H54 (cell line): ENCODE data around the gene MBP.

Experiments used
- DNase-seq: peaks from one replicate; pipeline ENCODE4 v3.0.0; 2011; ENCODE audit warnings: low spot score, mixed read lengths; ENCODE audit not compliant: insufficient read length
- FAIRE-seq: peaks from 3 replicates; lab custom pipeline; 2011; peaks lifted over from hg19 to GRCh38; lab: Jason Lieb, UNC
- POLR2A ChIP-seq: IDR thresholded peaks from 2 replicates; pipeline ENCODE4 v1.6.1; 2011; ENCODE audit warnings: low read depth, mild to moderate bottlenecking, low read length

Gene MBP

GRCh38 chr18:77052297-77052982 lies 80.1 kb downstream of the MBP start:
- DNase-seq (no peak), FAIRE-seq (no peak)
- TF ChIP-seq POLR2A, result no peak

GRCh38 chr18:77051581-77052296 lies 80.8 kb downstream of the MBP start:
- no peak for FAIRE-seq
- TF ChIP-seq POLR2A, result no peak

DNA sequence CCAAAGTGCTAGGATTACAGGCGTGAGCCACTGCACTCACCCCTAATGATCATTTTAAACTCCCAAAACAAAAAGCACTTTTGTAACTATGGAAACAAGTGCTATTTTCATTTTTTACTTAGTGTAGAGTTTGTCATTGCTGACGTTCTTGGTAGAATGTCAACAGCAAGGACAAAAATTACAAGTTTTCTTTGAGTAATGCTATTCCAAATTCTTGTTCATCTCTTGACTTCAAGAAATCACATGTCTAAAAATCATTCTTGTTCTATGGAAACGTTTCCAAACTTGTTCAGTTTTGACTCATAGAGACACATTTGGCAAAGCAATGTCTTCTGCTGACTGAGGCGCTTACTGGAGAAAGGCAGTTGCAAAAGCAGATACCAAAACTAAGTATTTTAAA lies 82.6 kb downstream of the MBP start:
- TF ChIP-seq POLR2A, result no peak
- DNase-seq (no peak), FAIRE-seq (no peak)

More at GRCh38 chr18:77051581-77052296, 80.8 kb downstream of the MBP start:
- DNase-seq, result no peak

- no peak for FAIRE-seq
Measured at GRCh38 chr18:77047803-77048419, 84.7 kb downstream of the MBP start.

GRCh38 chr18:77046994-77047393 lies 85.6 kb downstream of the MBP start:
- no peak for FAIRE-seq
- DNase-seq, result no peak
- TF ChIP-seq POLR2A, result no peak

More at GRCh38 chr18:77047803-77048419, 84.7 kb downstream of the MBP start:
- TF ChIP-seq POLR2A, result no peak
- no peak for DNase-seq

- no peak for DNase-seq
- no peak for TF ChIP-seq POLR2A
- no peak for FAIRE-seq
Measured at GRCh38 chr18:77046409-77046808, 86.2 kb downstream of the MBP start.

DNA sequence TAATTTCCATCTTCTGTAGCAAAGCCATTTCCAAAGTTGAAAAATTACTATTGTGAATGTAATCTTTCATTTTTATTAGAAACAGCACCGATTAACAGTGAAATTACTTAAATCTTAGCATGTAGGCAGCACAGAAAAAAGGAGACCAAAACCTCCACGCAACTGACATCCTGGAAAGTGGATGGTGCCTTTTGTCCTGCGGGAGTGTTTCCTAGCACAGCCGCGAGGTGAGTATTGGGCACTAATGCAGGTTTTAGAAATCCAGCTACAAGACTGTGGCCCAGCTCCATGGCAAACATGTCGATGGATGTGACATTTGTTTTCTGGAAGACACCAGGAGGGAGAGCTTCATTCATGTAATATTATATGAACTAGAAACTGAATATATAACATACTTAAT lies 86.9 kb downstream of the MBP start:
- DNase-seq, result no peak
- no peak for TF ChIP-seq POLR2A
- no peak for FAIRE-seq

- no peak for TF ChIP-seq POLR2A
- no peak for DNase-seq
- FAIRE-seq, result no peak
Measured at GRCh38 chr18:77044866-77045664, 87.5 kb downstream of the MBP start.

GRCh38 chr18:77043541-77044280 lies 88.9 kb downstream of the MBP start:
- TF ChIP-seq POLR2A, result no peak
- FAIRE-seq (no peak), DNase-seq (no peak)

GRCh38 chr18:77042583-77042982 lies 90.0 kb downstream of the MBP start:
- no peak for FAIRE-seq
- no peak for TF ChIP-seq POLR2A
- DNase-seq, result no peak

DNA sequence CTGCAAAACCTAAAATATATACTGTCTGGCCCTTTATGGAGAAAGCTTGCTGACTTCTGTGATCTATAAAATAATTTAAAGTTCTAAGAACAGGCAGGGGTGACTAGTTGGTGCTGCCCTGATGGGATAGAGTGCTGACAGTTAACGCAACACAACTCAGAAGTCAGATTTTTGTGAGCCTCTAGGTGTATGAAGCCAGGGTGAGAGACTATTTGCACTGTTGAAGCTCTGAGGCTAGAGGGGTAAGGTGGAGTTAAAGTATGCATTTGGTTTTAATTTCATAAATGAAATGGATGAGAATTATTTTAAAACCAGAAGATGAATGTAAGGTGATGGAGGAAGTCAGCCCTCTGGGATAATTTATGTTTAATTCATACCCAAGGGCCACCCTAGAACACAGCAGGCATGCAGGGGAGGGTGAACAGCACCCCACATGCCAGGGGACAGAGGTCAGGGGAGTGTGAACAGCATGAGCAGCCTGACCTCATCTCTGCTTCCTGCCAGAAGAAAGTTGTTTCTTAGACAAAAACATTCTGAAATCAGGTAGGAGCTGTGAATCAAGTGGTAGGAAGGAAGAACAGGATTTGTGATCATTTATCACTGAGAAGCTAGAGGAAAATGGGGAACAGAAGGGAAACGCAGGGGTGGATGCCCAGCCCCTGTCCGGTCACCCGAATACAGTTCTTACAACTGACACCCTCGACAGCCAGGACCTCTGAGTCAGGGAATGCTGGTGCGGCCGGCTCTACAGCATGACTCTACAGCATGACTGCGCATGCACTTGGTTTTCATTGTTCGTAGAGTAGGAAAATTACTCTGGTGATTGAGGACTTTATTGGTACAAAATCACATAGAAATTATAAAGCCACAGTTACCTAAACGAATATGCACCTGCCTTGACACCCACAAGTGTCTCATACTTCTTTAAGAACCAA lies 93.1 kb downstream of the MBP start:
- TF ChIP-seq POLR2A, result no peak
- DNase-seq (no peak), FAIRE-seq (no peak)
